UCSD-AML1 (cell line): ENCODE measurements around the gene COL5A1.
"Not testable (repeated sequence)": the region's sequence is repeated elsewhere in the genome, so short reads cannot be mapped to it uniquely, and the experiment has no call there.

ENCODE experiments used
- DNase-seq: peaks from one replicate; lab custom pipeline; 2025; ENCODE audit not compliant: unreplicated experiment; lab: John Stamatoyannopoulos, UW

COL5A1 gene

GRCh38 chr9:134655586-134656333, 14.2 kb downstream of the COL5A1 start:
- no peak for DNase-seq

GRCh38 chr9:134656334-134657006, 14.9 kb downstream of the COL5A1 start:
- DNase-seq: no peak

DNA sequence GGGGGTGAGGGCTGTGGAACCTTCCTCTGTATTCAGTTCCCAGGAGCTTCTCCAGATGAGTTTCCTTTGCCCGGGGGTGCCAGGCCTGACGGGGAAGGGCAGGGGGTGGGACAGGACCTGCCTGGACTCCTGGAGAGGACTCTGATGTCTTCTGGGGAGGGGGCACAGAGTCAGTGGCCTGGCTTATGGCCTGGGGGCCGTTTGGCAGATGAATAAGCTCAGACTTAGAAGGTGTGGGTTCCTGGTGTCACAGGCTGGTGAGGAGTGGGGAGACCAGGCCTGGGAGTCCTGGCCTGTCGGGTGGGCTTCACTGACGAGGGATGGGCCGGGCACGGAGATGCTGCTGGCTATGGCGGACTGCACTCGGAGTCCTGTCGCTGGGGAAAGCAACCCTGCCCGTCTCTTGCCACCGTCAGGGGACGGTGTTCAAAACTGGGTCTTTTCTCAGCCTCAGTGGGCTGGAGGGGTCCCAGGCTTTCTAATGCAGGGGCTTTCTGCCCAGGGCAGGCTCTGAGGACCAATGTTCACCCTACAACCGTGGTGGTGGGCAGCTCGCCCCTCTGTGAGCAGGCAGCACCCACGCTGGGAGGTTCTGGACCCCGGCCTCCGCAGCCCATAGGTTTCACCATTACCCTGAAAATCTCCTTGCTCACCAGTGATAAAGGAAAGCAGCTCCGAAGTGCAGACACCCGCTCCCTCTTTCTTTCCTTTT, 16.2 kb downstream of the COL5A1 start:
- DNase-seq: no peak

DNA sequence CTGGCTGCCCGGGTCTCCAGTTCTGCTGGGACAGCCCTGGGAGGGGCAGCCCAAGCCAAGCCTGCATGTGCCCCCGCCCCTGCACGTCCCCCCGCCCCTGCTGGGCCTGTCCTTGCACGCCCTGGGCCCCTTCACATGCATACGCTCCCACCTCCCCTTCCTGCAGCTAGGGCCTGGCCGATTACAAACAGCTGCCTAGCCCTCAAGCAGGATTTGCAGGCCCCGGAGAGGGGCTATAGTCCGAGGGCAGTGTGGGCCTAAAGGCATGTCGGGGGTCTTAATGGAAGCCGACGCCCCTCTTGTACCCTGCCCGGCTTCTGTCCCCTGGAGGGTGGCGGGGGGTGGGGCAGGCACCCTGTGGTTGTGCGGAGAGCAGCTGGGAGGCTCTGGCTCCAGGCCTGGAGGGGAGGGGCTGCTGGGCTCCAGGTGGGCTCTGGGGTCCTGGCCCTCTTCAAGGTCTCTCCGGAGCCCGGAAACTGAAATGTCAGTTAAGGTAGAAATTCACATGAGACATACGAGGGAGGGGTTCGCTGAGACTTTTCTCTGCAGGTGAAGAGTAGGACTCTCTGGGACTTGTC, 16.9 kb downstream of the COL5A1 start:
- no peak for DNase-seq

DNA sequence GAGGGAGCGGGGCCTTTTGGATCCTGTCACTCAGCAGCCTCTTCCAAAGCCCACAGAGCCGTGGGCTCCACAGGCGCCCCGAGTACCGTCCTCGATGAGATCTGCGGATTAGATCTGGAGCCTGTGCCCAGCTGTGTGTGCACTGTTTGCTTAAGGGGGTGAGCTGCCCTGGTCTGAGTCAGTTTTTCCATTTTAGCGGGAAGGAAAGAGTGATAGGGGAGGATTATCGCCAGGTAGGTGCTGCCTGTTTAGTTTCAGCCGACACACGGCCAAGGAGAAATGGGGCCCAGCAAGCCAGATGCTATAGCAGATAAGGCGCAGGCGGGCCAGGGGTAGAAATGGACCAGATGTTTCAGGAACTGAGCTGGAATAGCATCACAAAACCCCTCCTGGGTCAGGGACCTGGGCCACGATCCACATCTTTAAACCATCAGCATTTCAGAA, 18.1 kb downstream of the COL5A1 start:
- no peak for DNase-seq

GRCh38 chr9:134660407-134660806, 18.8 kb downstream of the COL5A1 start:
- no peak for DNase-seq

- DNase-seq: no peak
These were observed 19.7 kb downstream of the COL5A1 start for GRCh38 chr9:134661299-134661698.

DNA sequence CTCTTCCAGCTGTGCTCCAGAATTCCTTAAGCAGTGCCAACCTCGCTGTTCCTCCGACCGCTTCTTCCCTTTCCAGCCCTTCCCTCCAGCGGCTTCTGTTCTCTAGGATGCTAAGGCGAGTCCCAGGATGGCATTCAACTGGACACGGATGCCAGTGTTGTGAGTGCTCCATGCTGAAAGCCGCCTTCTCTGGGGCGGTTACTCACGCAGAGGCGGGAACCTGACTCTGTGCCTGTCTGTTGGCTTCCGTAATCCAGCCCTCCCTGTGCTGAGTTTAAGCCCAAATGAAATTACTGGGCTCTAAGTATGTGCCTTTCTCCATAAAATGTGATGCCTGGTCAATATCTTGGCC, 20.2 kb downstream of the COL5A1 start:
- DNase-seq: no peak

- no peak for DNase-seq
These were observed 20.7 kb downstream of the COL5A1 start for GRCh38 chr9:134662143-134662876.

DNA sequence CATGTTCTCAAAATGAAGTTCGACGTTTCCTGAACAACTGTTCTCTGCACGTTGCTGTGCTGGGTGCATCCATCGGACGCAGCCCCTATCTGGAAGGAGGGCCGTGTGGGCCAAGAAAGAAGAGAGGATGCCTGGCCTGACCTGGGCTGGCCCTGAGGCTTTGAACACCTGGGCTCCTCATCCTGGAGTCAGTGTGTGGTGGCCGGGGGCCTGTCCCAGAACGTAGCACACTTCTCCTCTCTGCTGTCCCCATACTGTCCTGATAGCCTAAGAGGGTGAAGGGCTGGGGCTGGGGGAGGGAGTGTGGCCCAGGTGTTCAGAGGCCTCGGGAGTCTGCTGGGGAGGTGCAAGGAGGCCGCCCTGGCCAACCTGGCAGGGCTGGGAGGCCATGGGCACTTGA, 21.5 kb downstream of the COL5A1 start:
- no peak for DNase-seq

- no peak for DNase-seq
These were observed 22.3 kb downstream of the COL5A1 start for GRCh38 chr9:134663753-134664415.

DNA sequence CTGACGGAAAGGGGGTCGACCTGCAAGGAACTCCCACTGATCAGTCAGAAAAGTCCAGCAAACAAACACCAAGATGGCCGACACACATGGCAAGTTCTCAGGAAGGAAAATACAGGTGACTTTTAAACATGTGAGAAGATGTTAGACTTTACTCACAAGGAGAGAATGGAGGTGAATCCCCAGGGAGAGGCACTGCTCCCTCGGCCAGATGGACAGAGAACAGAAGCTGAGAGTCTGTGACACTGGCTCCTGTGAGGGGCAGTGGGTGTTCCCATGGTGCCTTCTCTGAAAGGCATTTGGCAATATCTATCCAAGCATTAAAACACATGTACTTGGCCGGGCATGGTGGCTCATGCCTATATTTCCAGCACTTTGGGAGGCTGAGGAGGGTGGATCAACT, 22.8 kb downstream of the COL5A1 start:
- DNase-seq: no peak

DNA sequence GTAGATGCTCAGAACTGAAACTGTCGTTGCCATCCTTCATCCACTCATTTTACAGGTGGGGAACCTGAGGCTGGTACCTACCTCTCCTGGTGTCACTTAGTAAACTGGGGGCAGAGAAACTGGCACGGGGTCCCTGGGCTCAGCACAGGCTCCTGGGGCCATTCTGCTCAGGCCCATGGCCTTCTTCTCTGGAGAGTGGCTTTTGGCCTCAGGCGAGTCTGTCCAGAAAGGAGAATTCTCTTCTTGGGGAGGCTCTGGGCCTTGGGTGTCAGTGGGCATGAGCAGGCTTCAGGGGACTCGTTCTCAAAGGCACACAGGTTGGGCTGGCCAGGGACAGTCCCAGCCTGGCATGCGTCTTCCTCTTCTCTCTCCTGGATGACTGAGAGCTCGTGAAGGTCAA, 24.6 kb downstream of the COL5A1 start:
- no peak for DNase-seq

DNA sequence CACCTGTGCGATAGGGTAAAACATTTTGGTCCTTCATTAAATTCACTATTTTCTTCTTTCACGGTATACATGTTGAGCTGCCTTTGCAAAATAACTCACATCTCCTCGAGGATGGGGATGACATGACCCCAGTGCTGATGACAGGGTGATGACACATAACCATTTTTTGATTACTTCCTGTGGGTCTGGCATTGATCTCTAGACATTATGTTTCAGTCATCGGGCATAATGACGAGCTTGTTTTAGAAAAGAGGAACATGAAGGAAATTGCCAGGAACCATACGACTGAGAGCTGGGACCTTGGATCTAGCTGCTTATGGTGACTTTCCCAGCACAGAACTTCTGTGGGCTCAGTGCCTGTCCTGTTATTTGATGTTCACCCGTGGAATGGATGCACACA, 25.2 kb downstream of the COL5A1 start:
- DNase-seq: no peak

- not testable (repeated sequence) for DNase-seq
These were observed 27.4 kb downstream of the COL5A1 start for GRCh38 chr9:134668977-134669376.

DNA sequence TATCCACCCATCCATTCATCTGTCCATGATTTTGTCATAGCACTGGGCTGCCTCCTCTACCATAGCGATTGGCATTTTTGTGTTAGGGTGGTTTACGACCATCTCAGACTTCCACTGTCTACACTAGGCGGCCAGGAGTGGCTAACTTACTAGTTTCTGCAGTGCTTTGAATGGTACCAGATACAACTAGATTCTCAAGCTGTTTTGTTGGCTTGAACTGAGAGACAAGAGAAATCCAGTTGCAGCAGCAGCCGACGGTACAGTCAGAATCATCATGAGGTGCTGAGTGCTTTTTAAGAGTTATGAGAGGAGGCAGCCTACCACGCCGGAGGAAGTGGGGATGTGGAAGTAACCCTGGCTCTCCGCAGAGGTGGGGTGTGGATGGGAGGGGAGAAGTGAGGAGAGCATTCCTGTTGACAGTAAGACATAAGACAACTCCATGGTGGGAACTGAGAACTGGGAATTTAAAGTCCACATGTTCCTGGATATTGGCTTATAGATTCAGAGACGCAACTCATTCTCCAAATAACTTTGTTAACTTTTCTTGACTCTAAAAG, 27.9 kb downstream of the COL5A1 start:
- DNase-seq: no peak

DNA sequence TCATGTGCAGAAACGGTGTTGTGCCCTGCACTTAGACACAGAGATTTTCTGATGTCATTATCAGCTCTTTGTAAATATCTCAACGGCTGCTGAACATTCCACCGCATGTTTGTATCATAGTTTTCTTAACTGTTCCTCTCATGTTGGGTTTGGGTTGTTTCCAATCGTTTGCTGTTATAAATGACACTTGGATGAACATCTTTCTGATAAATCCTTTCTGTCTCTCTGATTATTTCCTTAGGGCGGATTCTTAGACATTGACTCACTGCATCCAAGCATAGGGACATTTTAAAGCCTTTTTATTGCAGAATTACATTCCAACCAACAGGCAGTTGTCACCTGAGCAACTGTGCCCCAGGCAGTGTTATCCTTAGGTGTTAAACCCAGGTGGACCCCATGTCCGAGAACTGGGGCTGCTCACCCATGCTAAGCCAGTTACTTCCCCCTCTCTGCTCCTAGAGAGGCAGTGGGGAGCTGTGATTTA, 28.5 kb downstream of the COL5A1 start:
- no peak for DNase-seq

DNA sequence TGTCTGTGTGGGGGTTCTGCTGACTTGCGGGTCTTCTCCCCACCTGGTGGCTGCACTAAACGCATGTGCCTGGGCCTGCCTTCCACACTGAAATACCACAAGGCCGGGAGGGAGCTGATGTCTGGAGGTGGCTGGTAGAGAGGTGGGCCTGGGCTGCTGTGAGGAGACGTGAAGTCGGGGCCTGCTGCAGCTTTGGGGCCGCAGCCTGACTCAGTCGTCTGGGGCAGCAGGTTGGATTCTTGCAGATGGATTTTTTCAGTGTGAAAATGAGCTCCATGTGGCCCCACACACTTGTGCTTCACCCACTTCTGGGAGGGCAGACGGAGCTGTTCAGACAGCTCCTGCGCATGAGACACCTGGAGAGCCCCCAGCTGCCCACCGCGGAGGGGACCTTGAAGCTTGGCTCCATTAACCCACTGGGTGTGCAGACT, 29.3 kb downstream of the COL5A1 start:
- no peak for DNase-seq

- no peak for DNase-seq
These were observed 29.9 kb downstream of the COL5A1 start for GRCh38 chr9:134671341-134672113.
